Mesodermal cell (in vitro differentiated cells): ENCODE measurements around the gene SLC22A7.
A peak's percentile ranks its signal among the peaks of the same experiment; 100 is the strongest.

Experiments used
- H3K27ac ChIP-seq: 2 replicates; pipeline ENCODE4 v1.7.0; 2013; ENCODE audit warnings: mild to moderate bottlenecking, low read depth, low read length, moderate library complexity; ENCODE audit not compliant: severe bottlenecking
- H3K36me3 ChIP-seq: 2 replicates; pipeline ENCODE4 v1.7.1; 2013; ENCODE audit warnings: mild to moderate bottlenecking, low read length, moderate library complexity; ENCODE audit not compliant: control insufficient read depth, insufficient read depth
- H3K4me1 ChIP-seq: one replicate; pipeline ENCODE4 v1.7.1; 2013; ENCODE audit warnings: mild to moderate bottlenecking, low read length; ENCODE audit not compliant: insufficient read depth, control insufficient read depth, poor library complexity, severe bottlenecking
- H3K4me3 ChIP-seq: 2 replicates; pipeline ENCODE4 v1.7.0; 2013; ENCODE audit warnings: low read length, control low read depth, mild to moderate bottlenecking; ENCODE audit not compliant: insufficient read depth, poor library complexity, severe bottlenecking; ENCODE audit errors: extremely low read depth
- H3K9me3 ChIP-seq: 2 replicates; pipeline ENCODE4 v1.7.1; 2013; ENCODE audit warnings: mild to moderate bottlenecking, low read length, moderate library complexity; ENCODE audit not compliant: control insufficient read depth
- WGBS, 2 experiments: methylation state at CpG; one replicate each; pipeline ENCODE4 v1.1.5; 2013; ENCODE audit warnings: missing lambda C conversion rate in 2 of 2; ENCODE audit not compliant: insufficient coverage in 2 of 2; 5-methylcytosine and 5-hydroxymethylcytosine counted together

The SLC22A7 gene

DNA sequence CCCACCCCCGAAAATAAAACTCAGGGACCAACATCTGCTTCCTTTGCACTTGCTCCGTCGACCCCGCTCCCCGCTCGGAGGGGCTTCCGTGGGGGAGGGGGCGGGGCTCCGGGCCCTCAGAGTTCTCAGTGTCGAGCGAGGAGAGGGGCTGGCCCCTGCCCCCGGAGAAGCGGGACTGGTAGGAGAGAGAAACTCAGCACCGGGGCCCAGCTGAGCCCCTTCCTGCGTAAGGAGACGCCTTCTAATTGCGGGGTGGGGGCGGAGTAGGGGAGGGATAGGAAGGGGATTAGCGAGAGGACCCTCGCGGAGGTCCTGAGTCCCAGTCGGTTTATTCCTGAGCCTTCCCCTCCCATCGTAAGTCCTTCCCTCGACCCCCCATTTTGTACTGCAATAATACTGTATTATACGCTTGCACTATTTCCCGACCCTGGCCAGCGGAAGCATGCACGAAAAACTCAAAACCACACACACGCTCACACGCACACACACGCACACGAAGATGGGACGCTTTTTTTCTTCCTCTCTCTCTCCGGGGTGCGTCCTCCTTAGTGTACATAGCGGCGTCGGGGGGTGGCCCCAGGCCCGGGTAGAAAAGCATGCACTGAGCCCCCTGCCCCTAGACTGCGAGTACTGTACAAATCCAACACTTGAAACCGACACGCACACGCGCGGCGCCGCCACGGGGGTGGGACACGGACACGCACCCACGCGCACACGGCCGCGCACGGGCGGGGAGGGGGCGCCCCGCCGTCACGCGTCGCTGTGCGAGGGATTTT lies 22.1 kb upstream of the SLC22A7 start:
- Histone ChIP-seq H3K4me1 (peaks cover 27% of the 10 kb centered on the region), H3K4me3 (peak overlapping the region; percentile 30), H3K36me3 (no peaks in the 10 kb centered on the region), H3K27ac (no peak overlapping the region), H3K9me3 (no peaks in the 10 kb centered on the region)
- WGBS, 2 experiments: 41 to 54% methylated on average over 47 to 48 of the region's 64 CpGs

DNA sequence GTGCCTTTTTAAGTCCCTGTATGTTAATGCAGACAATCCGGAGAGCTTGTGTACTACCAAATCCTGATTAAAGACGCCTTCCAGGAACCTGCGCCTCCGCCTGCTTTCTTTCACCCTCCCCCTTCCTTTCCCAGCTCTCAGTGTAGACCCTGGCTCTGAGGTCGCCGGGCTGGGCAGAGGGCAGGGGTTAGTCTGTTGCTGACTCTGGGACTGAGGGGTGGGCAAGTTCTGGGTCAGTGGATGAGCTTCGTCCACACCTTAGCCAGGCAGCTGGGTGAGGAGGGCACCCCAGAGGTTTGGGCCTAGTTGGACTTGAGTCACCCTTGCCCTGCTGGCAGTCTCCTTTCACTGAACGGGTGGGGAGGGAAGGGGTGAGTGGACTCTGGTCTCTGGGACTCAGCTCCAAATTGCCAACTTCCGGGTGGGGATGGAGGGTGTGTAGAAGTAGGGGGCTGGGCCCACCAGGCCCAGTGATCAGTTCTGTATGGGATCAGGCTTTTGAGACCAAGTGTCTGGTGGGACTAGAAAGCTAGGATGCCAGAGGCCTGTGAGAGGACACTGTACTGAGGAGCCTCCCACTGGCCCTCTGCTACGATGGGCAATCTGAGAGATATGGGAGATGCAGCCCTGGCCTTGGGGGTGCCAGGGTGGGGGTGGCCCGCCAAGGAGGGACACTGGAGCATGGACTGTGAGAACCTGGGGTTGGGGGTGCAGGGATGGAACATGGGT lies 21.3 kb upstream of the SLC22A7 start:
- no peaks in the 10 kb centered on the region for H3K36me3 ChIP-seq
- peaks cover 27% of the 10 kb centered on the region for H3K4me1 ChIP-seq
- H3K9me3 ChIP-seq: no peaks in the 10 kb centered on the region
- WGBS, 2 experiments: 76 to 86% methylated on average over 6 to 7 of the region's 11 CpGs
- no peak overlapping the region for H3K4me3 ChIP-seq
- no peak overlapping the region for H3K27ac ChIP-seq

- H3K27ac ChIP-seq: no peak overlapping the region
- no peak overlapping the region for H3K4me3 ChIP-seq
- H3K36me3 ChIP-seq: no peaks in the 10 kb centered on the region
- 94 to 100% methylated on average over 3 of the region's 6 CpGs for WGBS, 2 experiments
- H3K9me3 ChIP-seq: no peaks in the 10 kb centered on the region
- H3K4me1 ChIP-seq: peaks cover 27% of the 10 kb centered on the region
Observed at GRCh38 chr6:43277306-43277642, 20.8 kb upstream of the SLC22A7 start.

DNA sequence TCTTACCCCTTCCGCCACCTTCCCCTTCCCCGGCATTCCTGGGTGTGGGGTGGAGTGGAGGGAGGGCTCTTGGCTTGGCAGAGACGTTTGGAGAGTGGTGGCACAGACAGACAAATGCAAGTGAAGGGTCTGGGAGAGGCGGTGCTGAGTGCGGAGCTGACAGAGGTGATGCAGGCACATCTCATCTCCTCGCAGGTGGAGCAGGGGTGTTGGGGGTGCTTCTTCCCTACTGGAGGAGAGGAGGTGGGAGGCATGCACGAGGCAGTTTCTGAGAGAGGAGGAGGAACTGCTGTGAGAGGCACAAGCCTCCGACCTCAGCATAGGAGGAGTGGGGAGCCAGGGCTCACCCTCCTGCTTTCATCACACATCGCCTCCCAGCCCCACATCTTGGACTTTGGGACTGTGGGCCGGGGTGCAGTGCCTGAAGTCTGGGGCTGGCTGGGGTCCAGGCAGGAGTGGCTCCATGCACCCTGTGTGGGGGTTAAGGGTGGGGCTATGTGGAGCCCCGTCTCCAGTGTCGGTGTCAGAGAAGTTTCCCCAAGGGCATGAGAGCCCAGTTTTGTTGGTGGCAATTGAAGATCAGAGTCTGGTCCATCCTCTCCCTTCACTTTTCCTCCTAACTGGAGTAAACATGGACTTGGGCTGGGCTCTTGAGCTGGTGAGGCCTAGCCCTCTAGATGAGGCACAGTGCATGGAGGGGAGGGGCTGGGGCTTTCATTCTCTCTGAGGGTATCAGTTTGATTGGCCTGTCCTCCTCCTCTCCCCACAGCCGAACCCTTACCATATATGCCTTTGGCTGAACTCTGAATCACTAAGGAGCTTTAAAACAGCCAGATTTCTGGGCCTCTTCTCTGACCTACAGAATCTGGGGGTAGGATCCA lies 20.2 kb upstream of the SLC22A7 start:
- 86 to 91% methylated on average over 6 to 8 of the region's 13 CpGs for WGBS, 2 experiments
- H3K9me3 ChIP-seq: no peaks in the 10 kb centered on the region
- H3K27ac ChIP-seq: peak overlapping the region; percentile 57
- no peaks in the 10 kb centered on the region for H3K36me3 ChIP-seq
- no peak overlapping the region for H3K4me3 ChIP-seq
- peaks cover 27% of the 10 kb centered on the region for H3K4me1 ChIP-seq

GRCh38 chr6:43278524-43279078 lies 19.5 kb upstream of the SLC22A7 start:
- no peaks in the 10 kb centered on the region for H3K36me3 ChIP-seq
- H3K4me1 ChIP-seq: peaks cover 27% of the 10 kb centered on the region
- H3K9me3 ChIP-seq: no peaks in the 10 kb centered on the region
- H3K27ac ChIP-seq: peak overlapping the region; percentile 57
- no peak overlapping the region for H3K4me3 ChIP-seq
- WGBS, 2 experiments: 17 to 19% methylated on average over 1 to 3 of the region's 4 CpGs

GRCh38 chr6:43280234-43280633 lies 17.8 kb upstream of the SLC22A7 start:
- WGBS, 2 experiments: no CpG with 5 or more reads among the region's 2 CpGs
- Histone ChIP-seq H3K9me3 (no peaks in the 10 kb centered on the region), H3K4me3 (no peak overlapping the region), H3K4me1 (peaks cover 27% of the 10 kb centered on the region), H3K27ac (no peak overlapping the region), H3K36me3 (no peaks in the 10 kb centered on the region)

GRCh38 chr6:43282060-43282459 lies 16.0 kb upstream of the SLC22A7 start:
- Histone ChIP-seq H3K9me3 (no peaks in the 10 kb centered on the region), H3K36me3 (no peaks in the 10 kb centered on the region), H3K4me3 (no peak overlapping the region), H3K4me1 (peaks cover 19% of the 10 kb centered on the region), H3K27ac (no peak overlapping the region)
- 92 to 96% methylated on average over 7 to 9 of the region's 9 CpGs for WGBS, 2 experiments

DNA sequence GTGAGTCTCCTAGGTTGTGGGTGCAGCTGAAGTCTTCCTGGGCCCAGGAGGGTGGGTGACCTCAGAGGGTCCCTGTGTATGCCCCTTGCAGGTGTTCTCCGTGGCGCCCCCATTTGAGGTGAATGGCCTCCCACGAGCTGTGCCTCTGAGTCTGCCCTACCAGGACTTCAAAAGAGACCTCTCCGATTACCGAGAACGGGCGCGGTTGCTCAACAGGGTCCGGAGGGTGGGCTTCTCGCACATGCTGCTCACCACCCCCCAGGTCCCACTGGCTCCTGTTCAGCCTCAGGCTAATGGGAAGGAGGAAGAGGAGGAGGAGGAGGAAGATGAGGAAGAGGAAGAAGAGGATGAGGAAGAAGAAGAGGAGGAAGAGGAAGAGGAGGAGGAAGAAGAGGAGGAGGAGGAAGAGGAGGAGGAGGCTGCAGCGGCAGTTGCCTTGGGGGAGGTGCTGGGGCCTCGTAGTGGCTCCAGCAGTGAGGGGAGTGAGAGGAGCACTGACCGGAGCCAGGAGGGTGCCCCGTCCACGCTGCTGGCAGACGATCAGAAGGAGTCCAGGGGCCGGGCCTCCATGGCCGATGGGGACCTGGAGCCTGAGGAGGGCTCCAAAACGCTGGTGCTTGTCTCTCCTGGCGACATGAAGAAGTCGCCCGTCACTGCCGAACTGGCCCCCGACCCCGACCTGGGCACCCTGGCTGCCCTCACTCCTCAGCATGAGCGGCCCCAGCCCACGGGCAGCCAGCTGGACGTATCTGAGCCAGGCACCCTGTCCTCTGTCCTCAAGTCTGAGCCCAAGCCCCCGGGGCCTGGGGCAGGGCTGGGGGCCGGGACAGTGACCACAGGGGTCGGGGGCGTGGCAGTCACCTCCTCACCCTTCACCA lies 15.2 kb upstream of the SLC22A7 start:
- Histone ChIP-seq H3K4me3 (no peak overlapping the region), H3K36me3 (no peaks in the 10 kb centered on the region), H3K27ac (no peak overlapping the region), H3K9me3 (no peaks in the 10 kb centered on the region), H3K4me1 (peaks cover 23% of the 10 kb centered on the region)
- 89 to 90% methylated on average over 24 to 27 of the region's 32 CpGs for WGBS, 2 experiments

- no peaks in the 10 kb centered on the region for H3K36me3 ChIP-seq
- H3K27ac ChIP-seq: no peak overlapping the region
- H3K4me3 ChIP-seq: no peak overlapping the region
- H3K9me3 ChIP-seq: no peaks in the 10 kb centered on the region
- H3K4me1 ChIP-seq: peaks cover 16% of the 10 kb centered on the region
- 92 to 95% methylated on average over 13 to 15 of the region's 18 CpGs for WGBS, 2 experiments
Observed at GRCh38 chr6:43283514-43283901, 14.6 kb upstream of the SLC22A7 start.

DNA sequence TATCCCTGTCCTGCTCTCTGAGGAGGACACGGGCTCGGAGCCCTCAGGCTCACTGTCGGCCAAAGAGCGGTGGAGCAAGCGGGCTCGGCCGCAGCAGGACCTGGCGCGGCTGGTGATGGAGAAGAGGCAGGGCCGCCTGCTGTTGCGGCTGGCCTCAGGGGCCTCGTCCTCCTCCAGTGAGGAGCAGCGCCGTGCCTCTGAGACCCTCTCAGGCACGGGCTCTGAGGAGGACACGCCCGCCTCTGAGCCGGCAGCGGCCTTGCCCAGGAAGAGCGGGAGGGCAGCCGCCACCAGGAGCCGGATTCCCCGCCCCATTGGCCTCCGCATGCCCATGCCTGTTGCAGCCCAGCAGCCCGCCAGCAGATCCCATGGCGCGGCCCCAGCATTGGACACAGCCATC lies 14.2 kb upstream of the SLC22A7 start:
- WGBS, 2 experiments: 91 to 92% methylated on average over 9 to 25 of the region's 27 CpGs
- no peak overlapping the region for H3K4me3 ChIP-seq
- H3K9me3 ChIP-seq: no peaks in the 10 kb centered on the region

More for the DNA sequence above, 14.2 kb upstream of the SLC22A7 start:
- Histone ChIP-seq H3K36me3 (no peaks in the 10 kb centered on the region), H3K27ac (no peak overlapping the region), H3K4me1 (peaks cover 12% of the 10 kb centered on the region)
